NCI-H2227 (cell line): ENCODE measurements around the gene MMP20.

ENCODE experiments used
- DNase-seq: peaks from one replicate; lab custom pipeline; 2025; ENCODE audit not compliant: unreplicated experiment; lab: John Stamatoyannopoulos, UW

The MMP20 gene

GRCh38 chr11:102623128-102623527 is 2.0 kb downstream of the MMP20 start:
- no peak for DNase-seq

DNA sequence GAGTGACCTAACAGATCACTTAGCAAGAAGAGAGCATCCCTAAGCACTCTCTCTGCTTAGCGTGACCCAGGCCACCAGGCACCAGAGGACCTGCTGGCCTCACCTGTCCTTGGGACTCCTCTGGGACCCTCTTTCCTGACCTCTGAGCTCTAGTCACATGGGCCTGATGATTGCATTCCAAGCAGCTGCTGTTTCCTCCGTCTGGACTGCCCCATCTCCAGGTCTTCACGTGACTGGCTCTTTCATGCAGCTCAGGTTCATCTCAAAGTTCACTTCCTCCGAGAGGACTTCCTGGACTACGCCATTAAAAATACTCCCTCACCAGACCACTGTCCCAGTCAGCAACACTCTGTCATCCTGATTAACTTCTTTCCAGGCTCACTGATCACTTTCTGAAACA is 2.9 kb downstream of the MMP20 start:
- no peak for DNase-seq

- DNase-seq = no peak
These were observed 4.1 kb downstream of the MMP20 start for GRCh38 chr11:102620818-102621561.

- no peak for DNase-seq
These were observed 5.0 kb downstream of the MMP20 start for GRCh38 chr11:102620179-102620578.

DNA sequence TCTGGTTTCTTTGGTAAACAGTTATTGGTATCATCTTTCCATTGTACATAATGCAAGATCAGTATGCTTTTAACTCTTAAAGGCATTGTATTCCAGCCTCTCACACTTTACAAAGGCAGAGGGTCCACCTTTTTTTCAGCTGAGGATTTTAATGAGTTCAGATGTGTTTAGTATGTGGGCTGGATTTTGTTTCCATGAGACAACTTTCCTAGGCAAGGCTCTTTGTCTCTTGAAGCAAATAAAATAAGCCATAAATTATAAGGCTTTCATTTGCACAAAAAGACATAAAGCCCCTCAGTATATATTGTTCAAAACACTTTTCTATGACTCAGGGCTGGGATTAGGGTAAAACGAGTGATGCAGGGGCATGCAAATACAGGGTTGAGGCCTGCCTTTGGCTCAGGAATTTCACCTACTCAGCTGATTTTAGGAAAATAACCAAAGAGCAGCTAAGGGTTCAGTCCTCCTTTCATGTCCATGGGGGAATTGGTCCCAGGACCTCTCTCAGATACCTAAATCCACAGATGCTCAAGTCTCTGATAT is 7.6 kb downstream of the MMP20 start:
- no peak for DNase-seq

- DNase-seq = no peak
These were observed 9.2 kb downstream of the MMP20 start for GRCh38 chr11:102615894-102616432.

- DNase-seq = no peak
These were observed 9.8 kb downstream of the MMP20 start for GRCh38 chr11:102615077-102615893.

- DNase-seq = no peak
These were observed 10.6 kb downstream of the MMP20 start for GRCh38 chr11:102614485-102614884.

- no peak for DNase-seq
These were observed 11.1 kb downstream of the MMP20 start for GRCh38 chr11:102614031-102614430.

DNA sequence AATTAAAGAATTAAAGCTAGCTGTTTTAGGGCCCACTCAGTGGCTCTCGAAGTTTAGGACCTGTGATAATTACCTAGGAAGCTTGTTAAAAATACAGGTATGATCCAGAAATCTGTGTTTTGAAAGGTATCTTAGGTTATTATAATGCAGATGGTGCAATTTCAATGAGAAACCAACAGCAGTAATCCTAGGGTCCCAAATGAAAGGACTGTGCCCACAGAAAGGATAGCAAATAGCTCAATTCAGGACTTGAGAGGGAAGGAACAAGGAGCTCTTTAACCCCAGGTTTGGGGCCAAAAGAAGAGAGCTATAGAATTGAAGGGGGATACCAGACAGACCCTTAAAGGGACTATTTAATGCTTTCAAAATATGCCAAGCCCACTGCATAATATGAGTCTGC is 11.7 kb downstream of the MMP20 start:
- DNase-seq = no peak

- no peak for DNase-seq
These were observed 13.8 kb downstream of the MMP20 start for GRCh38 chr11:102611291-102611690.

GRCh38 chr11:102610200-102610599 is 14.9 kb downstream of the MMP20 start:
- no peak for DNase-seq

- no peak for DNase-seq
These were observed 16.4 kb downstream of the MMP20 start for GRCh38 chr11:102608699-102609098.

DNA sequence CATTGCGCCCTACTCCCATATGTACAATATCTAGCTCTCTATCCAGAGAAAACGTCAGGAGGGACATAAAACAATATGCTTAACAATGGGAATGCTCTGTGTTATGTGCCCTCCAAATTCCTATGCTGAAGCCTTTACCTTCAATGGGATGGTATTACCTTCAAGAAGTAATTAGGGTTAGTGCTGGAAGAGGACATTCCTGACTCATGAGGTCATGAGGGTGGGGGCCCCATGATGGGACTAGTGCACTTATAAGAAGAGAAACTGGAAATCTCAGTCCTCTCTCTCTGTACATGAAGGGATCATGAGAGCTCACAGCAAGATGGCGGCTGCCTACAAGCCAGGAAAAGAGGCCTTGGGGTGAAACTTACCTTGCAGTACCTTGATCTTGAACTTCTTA is 20.3 kb downstream of the MMP20 start:
- no peak for DNase-seq

DNA sequence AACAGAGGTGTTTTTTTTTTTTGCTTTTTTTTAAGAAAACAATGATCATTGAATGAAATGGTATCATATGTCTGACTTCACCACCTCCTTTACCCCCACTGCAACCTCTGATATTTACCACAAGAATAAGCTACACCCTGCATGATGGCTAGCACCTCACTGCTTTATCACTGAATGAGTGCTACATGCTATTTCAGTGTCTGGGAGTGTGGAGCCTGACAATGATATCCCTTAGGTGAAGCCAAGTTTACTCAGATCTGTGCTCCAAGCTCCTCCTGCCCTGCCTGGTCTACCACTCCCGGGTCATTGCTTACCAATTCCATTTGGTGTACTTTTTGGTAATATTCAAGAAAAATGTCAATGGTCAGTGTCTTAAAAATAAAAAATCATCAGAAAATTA is 21.1 kb downstream of the MMP20 start:
- no peak for DNase-seq

- DNase-seq = no peak
These were observed 21.6 kb downstream of the MMP20 start for GRCh38 chr11:102603576-102603975.

GRCh38 chr11:102603091-102603490 is 22.0 kb downstream of the MMP20 start:
- DNase-seq = no peak

DNA sequence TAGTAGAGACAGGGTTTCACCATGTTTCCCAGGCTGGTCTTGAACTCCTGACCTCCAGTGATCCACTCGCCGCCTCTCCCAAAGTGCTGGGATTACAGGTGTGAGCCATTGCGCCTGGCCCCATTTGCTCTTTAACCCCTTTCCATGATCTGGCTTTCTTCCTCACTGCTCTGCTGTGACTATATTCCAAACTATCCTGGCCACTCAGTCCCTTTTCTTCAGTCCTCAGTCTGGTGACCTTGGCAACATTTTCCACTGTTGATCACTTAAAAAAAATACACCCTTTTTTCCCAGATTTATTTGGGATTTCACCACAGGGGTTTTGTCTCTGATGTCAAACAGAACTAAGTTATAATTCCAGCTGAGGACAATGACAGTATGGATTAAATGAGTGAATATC is 24.5 kb downstream of the MMP20 start:
- DNase-seq = no peak

GRCh38 chr11:102599642-102600261 is 25.4 kb downstream of the MMP20 start:
- DNase-seq = no peak

GRCh38 chr11:102598272-102598671 is 26.9 kb downstream of the MMP20 start:
- no peak for DNase-seq

- DNase-seq = no peak
These were observed 28.6 kb downstream of the MMP20 start for GRCh38 chr11:102596578-102596977.
